AG04449 (cell line): ENCODE measurements around the gene CSRNP3.

Experiments used
- CTCF ChIA-PET: fragments of 350-600 bp; formaldehyde crosslinking; extraction: SDS; loops from one replicate; lab custom pipeline; 2021; ENCODE audit warnings: antibody characterized with exemption; lab: Yijun Ruan, JAX
- POLR2A ChIA-PET: fragments of 400-600, 350-600 bp; formaldehyde crosslinking; extraction: SDS; loops from one replicate; lab custom pipeline; 2020; ENCODE audit warnings: antibody characterized with exemption, inconsistent platforms; lab: Yijun Ruan, JAX
- DNase-seq: peaks from one replicate; pipeline ENCODE4 v3.0.0-alpha.2; 2010; ENCODE audit warnings: low read depth, low spot score
- H3K4me3 ChIP-seq: 2 replicates; pipeline ENCODE4 v1.5.1; 2011; ENCODE audit warnings: low read depth, mild to moderate bottlenecking, control low read depth, low read length
- TF ChIP-seq, protein P1 (sequence below): IDR thresholded peaks from one replicate; pipeline ENCODE4 v1.5.1; 2011; ENCODE audit warnings: mild to moderate bottlenecking, moderate library complexity, low read length, control low read depth, inconsistent platforms; ENCODE audit not compliant: insufficient read depth; ENCODE audit errors: missing control alignments

The CSRNP3 gene

DNA sequence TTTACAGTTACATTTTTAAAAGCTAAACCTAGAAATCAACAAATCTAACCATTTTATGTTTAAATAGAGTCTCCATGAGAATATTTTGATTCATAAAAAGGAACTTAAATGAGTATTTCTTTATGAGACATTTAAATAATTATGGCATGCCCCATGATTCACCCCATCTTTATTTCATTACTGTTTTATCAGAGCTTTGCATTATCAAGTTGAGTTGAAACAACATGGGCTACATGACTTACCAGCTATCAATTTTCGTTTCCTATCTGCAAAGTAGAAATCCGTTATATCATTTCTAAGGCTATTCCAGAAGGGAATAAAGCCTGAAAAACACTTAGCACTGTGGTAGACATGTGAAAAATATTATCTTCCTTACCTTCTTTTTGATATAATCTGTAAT lies 163.1 kb downstream of the CSRNP3 start:
- POLR2A ChIA-PET, result no interaction called here
- TF ChIP-seq, protein P1, sequence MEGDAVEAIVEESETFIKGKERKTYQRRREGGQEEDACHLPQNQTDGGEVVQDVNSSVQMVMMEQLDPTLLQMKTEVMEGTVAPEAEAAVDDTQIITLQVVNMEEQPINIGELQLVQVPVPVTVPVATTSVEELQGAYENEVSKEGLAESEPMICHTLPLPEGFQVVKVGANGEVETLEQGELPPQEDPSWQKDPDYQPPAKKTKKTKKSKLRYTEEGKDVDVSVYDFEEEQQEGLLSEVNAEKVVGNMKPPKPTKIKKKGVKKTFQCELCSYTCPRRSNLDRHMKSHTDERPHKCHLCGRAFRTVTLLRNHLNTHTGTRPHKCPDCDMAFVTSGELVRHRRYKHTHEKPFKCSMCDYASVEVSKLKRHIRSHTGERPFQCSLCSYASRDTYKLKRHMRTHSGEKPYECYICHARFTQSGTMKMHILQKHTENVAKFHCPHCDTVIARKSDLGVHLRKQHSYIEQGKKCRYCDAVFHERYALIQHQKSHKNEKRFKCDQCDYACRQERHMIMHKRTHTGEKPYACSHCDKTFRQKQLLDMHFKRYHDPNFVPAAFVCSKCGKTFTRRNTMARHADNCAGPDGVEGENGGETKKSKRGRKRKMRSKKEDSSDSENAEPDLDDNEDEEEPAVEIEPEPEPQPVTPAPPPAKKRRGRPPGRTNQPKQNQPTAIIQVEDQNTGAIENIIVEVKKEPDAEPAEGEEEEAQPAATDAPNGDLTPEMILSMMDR, result no peak
- CTCF ChIA-PET, result interaction anchor here (1.0 kb wide), 1 partner anchor 31 kb away, joined by 3 read pairs; no protein-coding TSS in a partner anchor
- H3K4me3 ChIP-seq, result no peak overlapping the region
- no peak for DNase-seq

DNA sequence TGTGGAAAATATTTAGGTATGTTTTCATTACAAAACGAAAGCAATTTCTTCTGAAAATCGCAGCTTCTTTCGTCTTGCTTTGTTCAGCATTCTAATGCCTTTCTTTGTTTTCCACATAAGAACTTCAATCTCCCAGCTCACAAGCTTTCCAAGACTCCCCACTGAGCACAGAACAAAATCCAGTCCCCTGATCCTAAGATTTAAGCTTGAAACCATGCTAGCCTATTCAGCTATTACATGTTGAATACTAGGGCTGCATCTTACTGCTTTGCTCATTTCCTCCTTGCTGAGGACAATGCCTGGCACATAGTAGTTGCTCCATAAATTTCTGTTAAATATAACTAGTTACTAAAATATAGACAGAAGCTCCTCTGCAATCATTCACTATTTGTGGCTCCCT lies 163.9 kb downstream of the CSRNP3 start:
- TF ChIP-seq, protein P1, result no peak
- ChIA-PET CTCF (no interaction called here), POLR2A (no interaction called here)
- H3K4me3 ChIP-seq, result no peak overlapping the region
- DNase-seq, result no peak

DNA sequence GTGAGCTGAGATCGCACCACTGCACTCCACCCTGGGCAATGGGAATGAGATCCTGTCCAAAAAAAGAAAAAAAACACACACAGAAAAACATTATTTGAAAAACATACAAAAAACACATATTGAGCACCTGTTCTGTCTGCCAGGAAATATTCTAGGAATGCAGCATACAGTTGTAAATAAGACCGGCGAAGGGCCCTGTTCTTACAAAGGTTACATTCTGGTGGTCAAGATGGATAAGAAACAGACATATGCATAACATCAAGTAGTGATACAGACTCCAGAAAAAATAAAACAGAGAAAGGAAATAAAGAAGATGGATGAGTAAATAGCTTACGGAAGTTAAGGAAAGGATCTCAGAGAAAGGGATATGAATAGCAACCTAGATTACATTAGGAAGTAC lies 164.8 kb downstream of the CSRNP3 start:
- POLR2A ChIA-PET, result no interaction called here
- CTCF ChIA-PET, result no interaction called here

DNA sequence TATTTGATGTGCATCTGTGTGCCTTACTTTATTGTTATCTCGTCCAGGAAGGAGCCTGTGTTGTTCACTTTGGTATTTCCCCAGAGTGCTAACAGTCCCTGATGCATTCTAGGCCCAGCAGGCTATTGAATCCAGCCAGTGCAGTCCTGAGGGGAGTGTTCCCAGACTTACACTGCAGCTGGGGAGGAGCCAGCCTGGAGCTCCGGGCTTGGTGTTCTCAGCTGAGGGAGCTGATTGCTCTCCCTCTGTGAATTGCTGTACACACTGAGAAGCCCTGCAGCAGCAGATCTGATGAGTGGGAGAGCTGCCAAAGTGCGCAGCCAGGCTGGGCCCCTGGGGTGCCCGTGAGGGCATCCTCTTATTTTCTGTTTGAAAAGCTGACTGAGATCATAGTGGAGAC lies 165.4 kb downstream of the CSRNP3 start:
- DNase-seq, result peak; percentile 3
- TF ChIP-seq, protein P1, result no peak
- POLR2A ChIA-PET, result no interaction called here
- CTCF ChIA-PET, result no interaction called here
- H3K4me3 ChIP-seq, result no peak overlapping the region

More for the DNA sequence above, 164.8 kb downstream of the CSRNP3 start:
- TF ChIP-seq, protein P1, result no peak
- DNase-seq, result no peak
- H3K4me3 ChIP-seq, result no peak overlapping the region

DNA sequence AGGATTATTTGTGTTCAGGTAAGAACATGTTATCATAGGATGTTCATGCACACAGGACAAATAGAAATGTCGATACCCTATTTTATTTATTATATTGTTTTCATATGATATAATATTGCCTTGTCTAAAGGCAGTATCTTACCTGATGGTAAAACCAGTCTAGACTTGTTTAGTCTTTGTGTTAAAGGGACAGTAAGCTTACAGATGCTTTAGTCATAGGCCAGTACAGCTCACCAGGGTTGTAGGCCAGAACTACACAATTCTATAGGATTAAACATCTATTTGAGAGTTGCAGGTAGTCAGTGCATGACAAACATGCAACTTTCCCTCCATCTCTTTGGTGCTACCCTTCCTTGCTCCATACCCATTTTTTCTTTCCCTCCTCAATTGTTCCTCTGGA lies 166.0 kb downstream of the CSRNP3 start:
- POLR2A ChIA-PET, result no interaction called here
- TF ChIP-seq, protein P1, result no peak
- no peak overlapping the region for H3K4me3 ChIP-seq
- CTCF ChIA-PET, result no interaction called here
- no peak for DNase-seq

DNA sequence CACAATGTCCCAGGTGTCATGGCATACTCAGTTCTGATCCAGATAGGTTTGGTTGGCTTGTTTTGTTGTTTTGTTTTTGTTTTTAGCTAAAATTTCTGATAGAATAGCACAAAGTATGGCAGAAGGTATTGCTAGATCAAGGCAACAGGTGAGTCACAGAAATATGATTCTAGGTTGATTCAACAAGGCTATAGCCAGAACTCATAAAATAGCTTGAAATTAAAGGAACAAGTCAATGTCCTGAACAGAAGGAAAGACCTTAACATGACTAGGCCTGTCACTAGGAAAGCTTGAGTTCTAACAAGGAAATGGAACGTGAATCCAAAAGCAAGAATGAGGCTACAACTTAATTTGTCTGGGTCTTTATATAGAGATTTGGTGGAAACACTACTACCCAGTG lies 167.5 kb downstream of the CSRNP3 start:
- no peak for DNase-seq
- ChIA-PET POLR2A (no interaction called here), CTCF (no interaction called here)
- TF ChIP-seq, protein P1, result no peak
- H3K4me3 ChIP-seq, result no peak overlapping the region
